H1 (cell line): Measurements from ENCODE around the gene SPDYE3. TPM values are rescaled to one million over a fixed set of nuclear protein-coding genes. Genes with fewer than 3 reads are reported as not detected.

Experiments used
- CTBP2 ChIP-seq: IDR thresholded peaks from 2 replicates; pipeline ENCODE4 v1.7.0; 2011; ENCODE audit warnings: borderline replicate concordance, mild to moderate bottlenecking, moderate library complexity, mixed read lengths, low read length; ENCODE audit not compliant: insufficient read depth, insufficient read length
- FOSL1 ChIP-seq: IDR thresholded peaks from 2 replicates; pipeline ENCODE4 v1.6.1; 2011; ENCODE audit warnings: mild to moderate bottlenecking, low read depth, low read length, moderate library complexity; ENCODE audit not compliant: insufficient read depth
- KDM4A ChIP-seq: IDR thresholded peaks from one replicate; pipeline ENCODE4 v1.7.1; 2012; ENCODE audit warnings: low read depth, mild to moderate bottlenecking, moderate library complexity, low read length, inconsistent platforms; ENCODE audit not compliant: severe bottlenecking
- NRF1 ChIP-seq: IDR thresholded peaks from 2 replicates; pipeline ENCODE4 v1.6.1; 2011; ENCODE audit warnings: mild to moderate bottlenecking, low read depth, low read length, improper control_type of control experiment
- TAF7 ChIP-seq: optimal IDR thresholded peaks from 2 replicates; pipeline ENCODE3; 2011; ENCODE audit warnings: low read depth, mild to moderate bottlenecking, inconsistent platforms, low read length, moderate library complexity, borderline replicate concordance
- polyA plus RNA-seq, 7 experiments: library from polyadenylated mRNA; depleted of rRNA in 3 of 7; stranded (reverse) in 5 of 7; unstranded in 2 of 7; fragments of >200 nt in 5 of 7; fragments of 200-250 nt in 2 of 7; gene quantifications; 1 replicate in 5 of 7; 2 replicates in 1 of 7; 4 replicates in 1 of 7; pipeline versions ENCODE4 v1.2.1 to v1.2.3, GENCODE V29; 2011 to 2013; ENCODE audit warnings: missing spikeins in 2 of 7, mixed read lengths in 2 of 7
- total RNA-seq: library from RNA; stranded (reverse); fragmentation: NEBNext Ultra II Directional; extraction: Animal tissue kit (Norgen Biotek cat#: 25700); gene quantifications from 2 replicates; pipeline ENCODE4 v1.2.1, GENCODE V29; 2021

The SPDYE3 gene
- total and polyA plus RNA-seq, 2 of the 8 experiments (the other 6 are each of a cell fraction or from before 2014, with no cell fraction given) = not detected

GRCh38 chr7:100346921-100347320, 39.4 kb downstream of the SPDYE3 start (continued):
- TF ChIP-seq TAF7 (no peak), NRF1 (no peak), FOSL1 (no peak), KDM4A (no peak), CTBP2 (no peak)
